Stimulated activated memory B cell treated with anti-CD40 and anti-IgM and Interleukin-4, amounts not matched to agents 10 μg/mL and 1 μg/mL and 100 μg/mL, for 72 hours (primary cell): Measurements from ENCODE around the gene NRF1.

Experiments
- ATAC-seq: fragments of 150-1000 bp; cut with Tn5 transposase; 2 replicates; pipeline ENCODE4 v1.10.0; 2021
- H3K27ac Mint-ChIP-seq: one replicate; pipeline ENCODE4 v1.8.0; 2022; ENCODE audit warnings: mild to moderate bottlenecking, mixed read lengths
- H3K27me3 Mint-ChIP-seq: one replicate; pipeline ENCODE4 v1.8.0; 2022; ENCODE audit warnings: mixed read lengths
- H3K36me3 Mint-ChIP-seq: one replicate; pipeline ENCODE4 v1.8.0; 2022; ENCODE audit warnings: mixed read lengths
- H3K4me1 Mint-ChIP-seq: one replicate; pipeline ENCODE4 v1.8.0; 2022; ENCODE audit warnings: mixed read lengths
- H3K4me3 Mint-ChIP-seq: one replicate; pipeline ENCODE4 v1.8.0; 2022; ENCODE audit warnings: mild to moderate bottlenecking, moderate library complexity, mixed read lengths
- H3K9me3 Mint-ChIP-seq: one replicate; pipeline ENCODE4 v1.8.0; 2022; ENCODE audit warnings: mixed read lengths

Gene NRF1

DNA sequence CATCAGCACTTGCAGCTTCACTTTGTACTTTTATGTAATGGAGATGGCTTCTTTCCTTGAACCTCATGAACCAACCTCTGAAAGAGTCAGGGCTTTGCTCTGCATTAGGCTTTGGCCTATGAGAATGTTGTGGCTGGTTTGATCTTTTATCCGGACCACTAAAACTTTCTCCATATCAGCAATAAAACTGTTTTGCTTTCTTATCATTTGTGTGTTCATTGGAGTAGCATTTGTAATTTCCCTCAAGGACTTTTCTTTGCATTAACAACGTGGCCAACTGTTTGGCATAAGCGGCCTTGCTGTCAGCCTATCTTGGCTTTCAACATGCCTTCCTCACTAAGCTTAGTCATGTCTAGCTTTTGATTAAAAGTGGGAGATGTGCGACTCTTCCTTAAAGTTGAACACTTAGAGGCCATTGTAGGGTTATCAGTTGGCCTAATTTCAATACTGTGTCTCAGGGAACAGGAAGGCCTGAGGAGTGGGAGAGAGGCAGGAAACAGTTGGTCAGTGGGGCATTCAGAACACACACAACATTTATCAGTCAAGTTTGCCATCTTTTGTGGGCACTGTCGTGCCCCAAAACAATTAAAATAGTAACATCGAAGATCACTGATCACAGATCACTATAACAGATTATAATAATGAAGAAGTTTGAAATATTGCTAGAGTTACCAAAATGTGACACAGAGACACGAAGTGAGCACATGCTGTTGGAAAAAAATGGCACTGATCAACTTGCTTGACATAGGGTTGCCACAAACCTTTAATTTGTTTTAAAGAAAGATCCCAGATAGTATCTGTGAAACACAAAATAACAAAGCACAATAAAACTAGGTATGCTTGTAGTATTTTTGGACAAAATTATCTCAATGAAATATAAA lies 64.7 kb downstream of the NRF1 start:
- Mint-ChIP-seq H3K4me3 (no peak overlapping the region), H3K27ac (no peak overlapping the region), H3K36me3 (peaks cover 57% of the 10 kb centered on the region), H3K4me1 (no peaks in the 10 kb centered on the region), H3K9me3 (peaks cover 7% of the 10 kb centered on the region), H3K27me3 (no peaks in the 10 kb centered on the region)
- no peak for ATAC-seq

DNA sequence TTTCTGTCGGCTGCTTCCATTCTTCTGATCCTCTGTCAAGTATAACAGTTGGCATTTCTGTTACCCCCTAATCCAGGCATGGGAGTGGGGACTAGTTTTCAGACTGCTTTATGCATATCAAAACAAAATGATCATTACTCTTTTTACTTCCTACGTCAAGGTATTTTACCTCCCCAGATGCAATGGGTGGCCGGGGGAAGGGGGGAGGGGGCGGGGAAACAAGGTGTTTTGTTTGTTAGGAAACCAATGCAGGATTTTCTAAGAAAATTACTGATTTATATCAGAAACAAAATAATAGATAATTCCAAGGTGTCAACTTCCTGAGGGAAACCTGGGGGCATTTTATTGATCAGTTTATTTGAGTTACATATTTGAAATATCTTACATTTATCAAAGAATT lies 66.3 kb downstream of the NRF1 start:
- Mint-ChIP-seq H3K27me3 (no peaks in the 10 kb centered on the region), H3K36me3 (peaks cover 68% of the 10 kb centered on the region), H3K4me3 (no peak overlapping the region), H3K4me1 (no peaks in the 10 kb centered on the region), H3K9me3 (peaks cover 7% of the 10 kb centered on the region), H3K27ac (no peak overlapping the region)
- ATAC-seq: no peak

DNA sequence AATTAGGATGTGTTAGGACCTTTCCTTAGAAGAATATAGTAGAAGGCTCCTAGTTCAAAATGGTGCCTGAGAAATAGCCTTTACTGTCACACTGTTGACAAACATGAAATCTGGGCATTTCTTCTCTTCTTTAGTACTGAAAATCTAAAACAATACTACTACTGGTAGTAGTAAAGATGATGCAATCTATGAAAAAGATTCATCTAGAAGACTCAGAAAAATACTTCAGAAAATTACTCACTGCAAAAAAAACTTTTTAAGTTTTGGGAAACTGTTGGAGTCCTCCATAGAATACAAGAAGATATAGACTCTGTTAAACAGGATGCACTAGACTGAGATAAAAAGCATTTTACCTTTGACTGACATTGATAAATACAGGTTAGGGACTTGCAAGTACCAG lies 67.1 kb downstream of the NRF1 start:
- no peak overlapping the region for H3K27ac Mint-ChIP-seq
- H3K27me3 Mint-ChIP-seq: no peaks in the 10 kb centered on the region
- no peak overlapping the region for H3K4me3 Mint-ChIP-seq
- peaks cover 73% of the 10 kb centered on the region for H3K36me3 Mint-ChIP-seq
- no peaks in the 10 kb centered on the region for H3K4me1 Mint-ChIP-seq
- H3K9me3 Mint-ChIP-seq: peaks cover 7% of the 10 kb centered on the region
- ATAC-seq: no peak

DNA sequence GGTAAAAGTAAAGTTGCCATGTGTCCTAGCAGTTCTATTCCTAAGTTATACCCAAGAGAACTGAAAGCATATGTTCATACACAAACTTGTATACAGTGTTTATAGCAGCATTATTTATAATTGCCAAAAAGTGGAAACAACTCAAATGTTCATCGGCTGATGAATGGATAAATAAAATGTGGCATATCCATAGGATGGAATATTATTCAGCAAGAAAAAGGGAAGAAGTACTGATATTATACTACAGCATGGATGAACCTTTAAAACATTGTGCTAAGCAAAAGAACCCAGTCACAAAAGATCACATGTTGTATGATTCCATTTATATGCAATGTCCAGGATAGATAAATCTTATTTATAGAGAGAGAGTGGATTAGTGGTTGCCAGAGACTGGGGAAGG lies 68.9 kb downstream of the NRF1 start:
- H3K4me1 Mint-ChIP-seq: no peaks in the 10 kb centered on the region
- H3K9me3 Mint-ChIP-seq: no peaks in the 10 kb centered on the region
- H3K27ac Mint-ChIP-seq: no peak overlapping the region
- H3K27me3 Mint-ChIP-seq: no peaks in the 10 kb centered on the region
- H3K4me3 Mint-ChIP-seq: no peak overlapping the region
- no peak for ATAC-seq
- peaks cover 77% of the 10 kb centered on the region for H3K36me3 Mint-ChIP-seq

DNA sequence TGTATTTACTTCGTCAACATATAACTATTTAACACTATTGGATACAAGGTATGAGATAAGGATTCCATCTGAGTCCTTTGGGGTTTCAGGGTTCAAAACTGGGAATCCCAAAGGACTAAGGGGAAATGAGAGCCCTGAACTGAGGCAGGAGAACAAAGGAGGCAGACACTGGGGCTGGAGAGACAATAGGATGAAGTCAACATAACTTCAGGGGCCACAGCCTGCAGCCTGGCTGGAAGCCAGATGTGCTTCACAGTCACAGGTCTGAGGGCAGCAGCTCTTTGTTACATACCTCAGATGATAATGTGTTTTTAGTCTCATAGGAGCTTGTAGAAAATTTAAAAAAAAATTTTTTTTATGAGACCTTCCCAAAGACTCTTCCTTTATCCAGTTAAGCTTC lies 73.3 kb downstream of the NRF1 start:
- Mint-ChIP-seq H3K9me3 (no peaks in the 10 kb centered on the region), H3K36me3 (peaks cover 68% of the 10 kb centered on the region)

DNA sequence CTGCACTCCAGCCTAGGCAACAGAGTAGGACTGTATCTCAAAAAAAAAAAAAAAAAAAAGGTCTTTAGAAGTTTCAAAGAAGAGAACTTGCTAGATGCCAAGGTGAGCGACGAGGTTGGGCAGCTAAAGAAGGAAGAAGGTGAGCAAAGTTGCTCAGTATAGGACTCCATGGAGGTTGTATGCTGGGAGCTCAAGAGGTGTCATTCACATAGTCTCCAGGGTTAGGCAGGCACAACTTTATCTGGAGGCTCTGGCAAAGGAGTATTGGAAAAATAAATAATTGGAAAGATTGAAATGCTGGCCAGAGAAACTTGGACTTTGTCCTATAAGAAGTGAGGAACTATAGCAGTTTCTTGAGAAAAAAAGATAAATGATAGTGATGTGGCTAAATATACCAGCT lies 74.5 kb downstream of the NRF1 start:
- Mint-ChIP-seq H3K27ac (peak overlapping the region; percentile 17), H3K27me3 (no peaks in the 10 kb centered on the region), H3K9me3 (no peaks in the 10 kb centered on the region), H3K4me1 (no peaks in the 10 kb centered on the region), H3K36me3 (peaks cover 60% of the 10 kb centered on the region), H3K4me3 (no peak overlapping the region)
- no peak for ATAC-seq

More for the DNA sequence above, 73.3 kb downstream of the NRF1 start:
- Mint-ChIP-seq H3K4me1 (no peaks in the 10 kb centered on the region), H3K27me3 (no peaks in the 10 kb centered on the region), H3K4me3 (no peak overlapping the region), H3K27ac (no peak overlapping the region)
- ATAC-seq: no peak

DNA sequence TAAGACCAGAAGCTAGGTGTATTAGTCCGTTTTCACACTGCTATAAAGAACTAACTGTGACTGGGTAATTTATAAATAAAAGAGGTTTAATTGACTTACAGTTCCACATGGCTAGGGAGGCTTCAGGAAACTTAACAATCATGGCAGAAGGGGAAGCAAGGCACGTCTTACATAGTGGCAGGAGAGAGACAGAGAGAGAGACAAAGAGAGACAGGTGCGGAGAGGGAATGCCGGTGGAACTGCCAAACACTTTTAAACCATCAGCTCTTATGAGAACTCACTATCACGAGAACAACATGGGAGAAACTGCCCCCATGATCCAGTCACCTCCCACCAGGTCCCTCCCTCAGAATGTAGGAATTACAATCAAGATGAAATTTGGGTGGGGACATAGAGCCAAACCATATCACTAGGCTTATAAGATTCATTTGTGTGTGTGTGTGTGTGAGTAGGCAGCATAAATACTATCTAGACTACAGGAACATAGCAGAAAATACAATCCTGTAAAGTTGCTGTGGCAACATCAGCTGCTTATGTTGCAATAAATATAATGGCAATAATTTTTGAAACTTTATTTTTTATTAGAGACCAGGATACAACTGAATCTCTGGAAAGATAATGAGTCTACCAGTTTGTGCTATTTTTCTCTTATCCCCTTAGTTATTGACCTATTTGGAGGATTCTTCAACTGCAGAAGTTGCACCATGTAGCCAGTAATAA lies 77.1 kb downstream of the NRF1 start:
- H3K27ac Mint-ChIP-seq: no peak overlapping the region
- H3K27me3 Mint-ChIP-seq: no peaks in the 10 kb centered on the region
- no peaks in the 10 kb centered on the region for H3K9me3 Mint-ChIP-seq
- no peak overlapping the region for H3K4me3 Mint-ChIP-seq
- H3K36me3 Mint-ChIP-seq: peaks cover 63% of the 10 kb centered on the region
- no peaks in the 10 kb centered on the region for H3K4me1 Mint-ChIP-seq
- no peak for ATAC-seq

DNA sequence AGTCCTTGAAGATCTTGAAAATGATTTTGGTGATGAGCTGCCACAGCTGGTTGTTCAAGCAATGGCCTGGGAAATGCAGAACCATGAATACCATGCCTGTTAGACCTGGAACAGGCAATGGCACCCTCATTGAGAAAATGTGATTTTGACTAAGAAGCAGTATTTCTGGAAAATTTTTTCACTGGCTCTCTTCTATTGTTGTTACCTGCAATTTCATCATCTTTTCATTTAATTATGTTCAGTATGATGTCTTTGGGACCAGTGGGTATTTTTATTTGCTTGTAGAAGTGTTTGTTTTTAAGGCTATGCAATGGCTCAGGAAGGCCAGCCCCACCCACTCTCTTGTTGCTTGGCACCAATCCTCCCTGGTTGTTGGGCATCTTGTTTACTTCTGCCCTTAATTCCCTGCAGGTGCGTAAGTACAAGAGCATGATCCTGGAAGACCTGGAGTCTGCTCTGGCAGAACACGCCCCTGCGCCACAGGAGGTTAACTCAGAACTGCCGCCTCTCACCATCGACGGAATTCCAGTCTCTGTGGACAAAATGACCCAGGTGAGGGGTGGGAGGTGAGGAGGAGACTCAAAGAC lies 78.6 kb downstream of the NRF1 start:
- H3K27ac Mint-ChIP-seq: no peak overlapping the region
- peaks cover 63% of the 10 kb centered on the region for H3K36me3 Mint-ChIP-seq

DNA sequence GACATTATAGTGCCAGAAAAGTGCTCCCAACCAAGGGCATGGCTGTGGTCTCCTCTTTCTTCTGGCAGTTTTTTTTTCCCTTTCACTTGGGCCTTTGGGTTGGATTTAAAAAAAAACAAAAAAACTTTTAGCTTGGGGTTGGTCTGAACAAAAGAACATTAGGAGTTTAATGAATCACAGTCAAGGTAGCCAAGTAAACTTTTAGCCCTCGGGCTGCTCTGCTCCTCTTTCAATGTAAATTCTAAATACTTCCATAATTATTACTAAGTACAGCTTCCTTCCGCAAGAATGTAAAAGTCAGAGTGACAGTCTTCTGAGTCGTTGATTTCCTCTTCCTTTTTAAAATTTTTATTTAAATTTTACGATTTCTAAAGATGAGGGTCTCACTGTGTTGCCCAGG lies 79.2 kb downstream of the NRF1 start:
- Mint-ChIP-seq H3K4me1 (no peaks in the 10 kb centered on the region), H3K9me3 (no peaks in the 10 kb centered on the region), H3K27me3 (no peaks in the 10 kb centered on the region), H3K27ac (no peak overlapping the region), H3K36me3 (peaks cover 58% of the 10 kb centered on the region), H3K4me3 (no peak overlapping the region)
- ATAC-seq: no peak

More for the DNA sequence above, 78.6 kb downstream of the NRF1 start:
- H3K27me3 Mint-ChIP-seq: no peaks in the 10 kb centered on the region
- no peaks in the 10 kb centered on the region for H3K4me1 Mint-ChIP-seq
- no peak for ATAC-seq
- no peak overlapping the region for H3K4me3 Mint-ChIP-seq
- no peaks in the 10 kb centered on the region for H3K9me3 Mint-ChIP-seq

DNA sequence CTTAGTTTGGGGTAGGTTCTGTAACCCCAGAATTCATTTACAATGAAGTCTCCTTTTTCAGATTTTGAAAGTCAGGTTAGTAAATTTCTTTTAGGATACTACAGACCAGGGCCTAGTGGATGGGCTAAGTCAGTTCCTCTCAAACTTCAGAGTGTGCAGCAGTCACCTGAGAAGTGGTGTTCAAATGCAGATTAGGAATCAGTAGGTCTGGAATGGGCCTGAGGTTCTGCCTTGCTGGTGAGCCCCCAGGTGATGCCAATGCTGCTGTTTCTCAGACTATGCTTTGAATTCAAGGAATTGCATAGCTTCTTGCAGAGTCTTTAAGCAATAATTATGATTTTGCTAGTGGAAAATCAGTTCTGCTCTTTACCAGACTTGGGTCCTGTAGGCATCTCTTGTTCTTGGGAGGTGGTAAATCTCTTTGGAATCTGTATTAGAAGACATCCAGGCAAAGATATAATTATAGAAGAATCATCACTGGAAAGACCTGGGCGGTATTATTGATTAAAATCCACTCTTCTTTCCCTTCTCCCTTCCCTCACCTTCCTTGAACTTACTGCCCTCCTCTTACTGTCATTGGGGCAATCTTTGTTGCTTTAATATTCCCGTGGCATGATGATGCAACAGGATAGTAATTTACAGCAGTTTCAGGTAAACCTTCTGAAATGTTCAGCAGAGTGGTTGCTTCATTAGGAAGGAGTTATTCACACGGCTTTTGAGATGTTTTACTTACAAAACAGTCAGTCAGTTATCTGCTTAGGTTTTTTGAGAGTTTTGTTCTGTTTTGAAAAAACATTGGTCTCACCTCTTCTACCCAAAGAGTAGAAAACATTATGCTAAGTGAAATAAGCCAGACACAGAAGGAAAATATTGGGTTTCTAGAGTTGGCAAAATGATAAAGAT lies 87.2 kb downstream of the NRF1 start:
- Mint-ChIP-seq H3K4me3 (no peak overlapping the region), H3K36me3 (peaks cover 22% of the 10 kb centered on the region), H3K4me1 (no peaks in the 10 kb centered on the region), H3K9me3 (no peaks in the 10 kb centered on the region), H3K27ac (no peak overlapping the region), H3K27me3 (no peaks in the 10 kb centered on the region)
- ATAC-seq: no peak

DNA sequence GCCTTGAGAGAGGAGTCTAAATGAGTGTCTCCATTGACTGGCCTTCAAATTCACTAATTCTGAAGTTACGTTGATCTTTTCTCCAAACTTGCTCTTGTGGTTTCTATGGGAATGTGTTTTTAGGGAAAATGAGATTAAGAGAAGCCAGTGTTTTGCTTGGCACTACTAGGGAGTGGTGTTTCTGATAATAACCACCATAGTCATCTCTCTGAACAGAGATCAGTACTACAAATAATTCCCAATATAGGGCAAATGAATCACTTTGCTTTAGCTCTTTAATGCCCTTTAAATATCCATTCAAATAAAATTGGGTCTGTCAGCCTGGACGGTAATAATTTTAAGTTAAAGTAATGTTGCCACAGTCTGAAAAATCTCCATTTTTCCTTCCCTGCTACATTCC lies 90.8 kb downstream of the NRF1 start:
- Mint-ChIP-seq H3K4me3 (no peak overlapping the region), H3K27me3 (no peaks in the 10 kb centered on the region), H3K4me1 (no peaks in the 10 kb centered on the region), H3K9me3 (no peaks in the 10 kb centered on the region), H3K27ac (no peak overlapping the region), H3K36me3 (peaks cover 26% of the 10 kb centered on the region)
- ATAC-seq: no peak

DNA sequence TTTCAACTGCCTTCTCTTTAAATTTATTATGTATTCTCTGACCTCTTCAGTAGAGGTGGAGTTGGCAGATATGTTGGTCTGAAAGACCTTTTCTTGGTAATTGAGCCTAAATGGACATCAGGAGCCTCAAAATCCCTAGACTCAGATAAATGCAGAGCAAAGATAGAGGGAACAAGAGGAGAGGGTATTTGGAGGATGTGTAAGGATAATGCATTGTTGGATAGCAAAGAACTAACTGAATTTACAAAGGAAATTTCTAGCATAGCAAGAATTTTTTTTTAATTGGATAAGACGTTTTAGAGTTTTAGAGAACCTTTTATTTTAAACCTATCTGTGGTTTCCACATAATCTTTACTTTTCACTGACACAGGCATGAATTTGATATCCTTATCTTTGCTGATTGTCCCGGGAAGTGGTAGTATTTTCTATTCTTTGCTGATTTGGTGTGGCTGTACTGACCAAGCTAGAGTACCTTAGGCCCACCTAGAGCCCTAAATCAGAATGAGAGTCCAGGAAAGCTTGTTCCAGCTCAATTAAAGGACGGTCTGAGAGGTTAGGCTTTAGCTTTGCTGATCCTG lies 91.3 kb downstream of the NRF1 start:
- Mint-ChIP-seq H3K4me1 (no peaks in the 10 kb centered on the region), H3K27me3 (no peaks in the 10 kb centered on the region), H3K4me3 (no peak overlapping the region), H3K27ac (no peak overlapping the region), H3K9me3 (no peaks in the 10 kb centered on the region), H3K36me3 (peaks cover 26% of the 10 kb centered on the region)
- ATAC-seq: no peak

DNA sequence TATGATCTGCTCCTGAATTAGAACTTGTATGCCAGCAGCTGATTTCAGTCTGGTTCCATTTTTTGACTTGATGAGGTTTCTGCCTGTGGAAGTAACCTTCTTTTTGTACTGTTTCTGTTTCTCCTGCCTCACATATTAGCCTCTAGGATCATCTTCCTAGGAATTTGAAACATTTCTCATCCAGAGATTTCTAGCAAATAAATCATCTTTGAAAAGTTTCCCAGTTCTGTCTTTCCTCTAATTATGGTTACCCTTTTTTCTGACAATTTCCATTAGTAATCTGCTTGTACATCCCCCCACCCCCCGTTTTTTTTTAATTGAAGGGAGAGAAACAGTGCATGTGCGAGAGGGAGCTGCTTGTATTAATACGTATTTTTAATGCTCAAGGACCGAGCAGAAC lies 92.2 kb downstream of the NRF1 start:
- Mint-ChIP-seq H3K27ac (no peak overlapping the region), H3K9me3 (no peaks in the 10 kb centered on the region), H3K36me3 (peaks cover 26% of the 10 kb centered on the region), H3K4me3 (no peak overlapping the region), H3K4me1 (no peaks in the 10 kb centered on the region), H3K27me3 (no peaks in the 10 kb centered on the region)
- ATAC-seq: no peak

DNA sequence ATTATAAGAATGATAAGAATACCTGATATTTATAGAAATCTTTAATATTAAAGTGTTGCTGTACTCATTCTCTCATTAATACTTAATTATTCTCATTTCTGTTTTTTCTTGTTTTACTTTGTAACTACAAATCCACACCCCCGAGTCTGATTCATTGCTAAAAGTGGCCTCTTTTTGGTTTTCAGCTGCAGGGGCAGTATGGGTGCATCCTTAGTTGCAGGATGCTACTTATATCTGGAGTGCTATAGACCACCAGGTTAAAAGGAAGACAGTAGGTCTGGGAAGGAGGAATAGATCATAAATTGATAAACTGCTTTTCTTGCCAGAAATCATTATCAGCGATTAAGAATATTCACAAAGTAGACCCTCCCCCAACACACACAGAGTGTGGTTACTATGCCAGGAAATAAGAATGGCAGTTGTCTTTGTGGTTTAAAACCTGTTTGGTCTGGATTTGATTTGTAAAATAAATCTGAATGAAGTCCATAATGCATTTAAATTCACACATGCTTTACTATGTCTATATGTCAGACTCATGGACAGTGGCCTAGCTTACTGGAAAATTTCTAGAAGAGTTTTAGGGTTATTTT lies 96.5 kb downstream of the NRF1 start:
- Mint-ChIP-seq H3K9me3 (no peaks in the 10 kb centered on the region), H3K27ac (no peak overlapping the region), H3K27me3 (no peaks in the 10 kb centered on the region), H3K4me1 (no peaks in the 10 kb centered on the region), H3K36me3 (peaks cover 51% of the 10 kb centered on the region), H3K4me3 (no peak overlapping the region)
- no peak for ATAC-seq
